GM12878 (cell line): ENCODE results near the gene PDE9A.

Experiments used
- BHLHE40 ChIP-seq, 2 experiments: fragments of 450-650 bp in 1 of 2; IDR thresholded peaks; 2 replicates each; pipeline ENCODE4 v1.6.1; 2011 to 2017; ENCODE audit warnings: low read depth in 2 of 2, borderline replicate concordance in 1 of 2, improper control_type of control experiment in 1 of 2, low read length in 1 of 2, mild to moderate bottlenecking in 1 of 2
- CBX3 ChIP-seq: fragments of 200-600 bp; sonication (generic); IDR thresholded peaks from 2 replicates; pipeline ENCODE4 v1.6.1; 2016; ENCODE audit warnings: low read depth, borderline replicate concordance
- CTCF ChIP-seq, 3 experiments: IDR thresholded peaks in 2 of 3; conservative IDR thresholded peaks in 1 of 3; 2 replicates each; pipeline ENCODE4 v1.5.1; 2011; ENCODE audit warnings: low read depth in 3 of 3, low read length in 3 of 3, mild to moderate bottlenecking in 3 of 3, control low read depth in 2 of 3, moderate library complexity in 2 of 3, inconsistent platforms in 1 of 3, mixed read lengths in 1 of 3; ENCODE audit not compliant: control insufficient read depth in 2 of 3, insufficient read depth in 1 of 3; ENCODE audit errors: extremely low read depth in 1 of 3
- GATAD2B ChIP-seq: fragments of 450-650 bp; conservative IDR thresholded peaks from 2 replicates; pipeline ENCODE4 v1.6.1; 2017; ENCODE audit warnings: low read depth, mild to moderate bottlenecking, moderate library complexity
- JUNB ChIP-seq: IDR thresholded peaks from 2 replicates; pipeline ENCODE4 v1.6.1; 2016; ENCODE audit warnings: antibody characterized with exemption, mild to moderate bottlenecking
- RB1 ChIP-seq: fragments of 450-650 bp; formaldehyde crosslinking; IDR thresholded peaks from 2 replicates; pipeline ENCODE4 v1.6.1; 2017; ENCODE audit warnings: mild to moderate bottlenecking, borderline replicate concordance
- ZBTB11 ChIP-seq: fragments of 450-650 bp; formaldehyde crosslinking; IDR thresholded peaks from 2 replicates; pipeline ENCODE4 v1.5.0; 2022; ENCODE audit warnings: mild to moderate bottlenecking, missing genetic modification characterization

GRCh38 chr21:42725416-42725930 is 72.1 kb downstream of the PDE9A start:
- no peak for TF ChIP-seq ZBTB11
- no peak for TF ChIP-seq JUNB
- no peak for TF ChIP-seq CTCF (IDR thresholded peaks at IDR 0.05 in 2 of 3, conservative IDR thresholded peaks at IDR 0.05 in 1 of 3; ENCODE audit: control insufficient read depth in 2 of 3, extremely low read depth in 1 of 3, insufficient read depth in 1 of 3, low read depth in 3 of 3, low read length in 3 of 3)
- no peak for TF ChIP-seq CBX3
- TF ChIP-seq RB1 = no peak
- TF ChIP-seq GATAD2B = no peak
- TF ChIP-seq BHLHE40 (IDR thresholded peaks at IDR 0.05; ENCODE audit: borderline replicate concordance in 1 of 2, low read depth in 2 of 2, low read length in 1 of 2) = no peak
